HUDEP-2 (cell line): ENCODE data around the gene BPIFB3.

Experiments used
- DNase-seq, 76 experiments: peaks; one replicate each; lab custom pipeline; 2025; ENCODE audit not compliant: unreplicated experiment in 76 of 76; lab: John Stamatoyannopoulos, UW

The BPIFB3 gene

GRCh38 chr20:33059741-33060390 is 6.2 kb downstream of the BPIFB3 start:
- DNase-seq: no peak

- no peak for DNase-seq
These were observed 7.9 kb downstream of the BPIFB3 start for GRCh38 chr20:33061658-33062028.

GRCh38 chr20:33062105-33062824 is 8.6 kb downstream of the BPIFB3 start:
- DNase-seq: no peak

- no peak for DNase-seq
These were observed 9.1 kb downstream of the BPIFB3 start for GRCh38 chr20:33062825-33063149.

- no peak for DNase-seq
These were observed 9.6 kb downstream of the BPIFB3 start for GRCh38 chr20:33063271-33063670.

GRCh38 chr20:33064572-33065287 is 11.0 kb downstream of the BPIFB3 start:
- DNase-seq: no peak

GRCh38 chr20:33065785-33066184 is 12.1 kb downstream of the BPIFB3 start:
- DNase-seq: no peak

GRCh38 chr20:33067806-33068205 is 14.1 kb downstream of the BPIFB3 start:
- DNase-seq: no peak

- DNase-seq: no peak
These were observed 14.7 kb downstream of the BPIFB3 start for GRCh38 chr20:33068251-33068939.

- DNase-seq: no peak
These were observed 16.0 kb downstream of the BPIFB3 start for GRCh38 chr20:33069673-33070072.

GRCh38 chr20:33070111-33071053 is 16.7 kb downstream of the BPIFB3 start:
- no peak for DNase-seq

GRCh38 chr20:33071198-33071597 is 17.5 kb downstream of the BPIFB3 start:
- no peak for DNase-seq

GRCh38 chr20:33072362-33072761 is 18.7 kb downstream of the BPIFB3 start:
- DNase-seq: no peak

GRCh38 chr20:33072813-33073212 is 19.1 kb downstream of the BPIFB3 start:
- no peak for DNase-seq

- no peak for DNase-seq
These were observed 21.0 kb downstream of the BPIFB3 start for GRCh38 chr20:33074675-33075074.

- no peak for DNase-seq
These were observed 21.6 kb downstream of the BPIFB3 start for GRCh38 chr20:33075281-33075680.

- peak in 10 of 76 experiments; percentile 1 to 14 (median 4) for DNase-seq
These were observed 23.1 kb downstream of the BPIFB3 start for GRCh38 chr20:33076662-33077372.

- no peak for DNase-seq
These were observed 25.6 kb downstream of the BPIFB3 start, which contains the start of gene BPIFB4 for GRCh38 chr20:33079259-33079658. Gene BPIFB4 (plus strand): TSS chr20:33079643. CDS start chr20:33081527, 1,884 bp downstream.

GRCh38 chr20:33081411-33082154 is 27.9 kb downstream of the BPIFB3 start:
- no peak for DNase-seq
